ENCODE measurements around the gene WNT2.

WNT2 gene

DNA sequence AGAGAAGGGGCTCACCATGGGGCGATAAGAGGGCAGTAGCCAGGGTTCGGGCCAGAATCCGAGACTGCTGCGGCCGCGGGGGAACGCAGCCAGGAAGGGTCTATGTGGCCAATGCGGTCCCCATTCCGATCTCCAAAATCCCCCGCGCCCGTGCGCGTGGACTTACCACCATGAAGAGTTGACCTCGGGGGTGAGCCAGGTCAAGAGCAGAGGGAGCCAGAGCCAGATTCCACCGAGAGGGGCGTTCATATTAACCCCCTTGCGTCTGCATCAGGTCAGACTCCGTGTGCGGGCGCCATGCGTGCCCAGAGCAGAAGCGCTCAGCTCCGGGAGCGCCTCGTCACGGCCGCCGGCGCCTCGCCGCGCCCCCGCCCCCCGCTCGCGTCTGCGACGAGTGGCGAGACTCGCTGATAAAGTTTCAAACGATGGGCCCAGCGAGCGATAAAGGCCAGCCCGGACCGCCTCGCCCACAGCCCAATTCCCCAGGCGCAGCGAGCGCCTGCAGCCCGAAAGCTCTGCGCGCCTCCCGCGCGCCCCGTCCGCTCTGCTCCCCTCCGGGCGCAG, at the start of gene WNT2:
Gene WNT2, minus strand, starts transcription at position 318 of the 564 bp plus-strand sequence. Its CDS starts 69 bp downstream, at position 249.
- no peak for DNase-seq

DNA sequence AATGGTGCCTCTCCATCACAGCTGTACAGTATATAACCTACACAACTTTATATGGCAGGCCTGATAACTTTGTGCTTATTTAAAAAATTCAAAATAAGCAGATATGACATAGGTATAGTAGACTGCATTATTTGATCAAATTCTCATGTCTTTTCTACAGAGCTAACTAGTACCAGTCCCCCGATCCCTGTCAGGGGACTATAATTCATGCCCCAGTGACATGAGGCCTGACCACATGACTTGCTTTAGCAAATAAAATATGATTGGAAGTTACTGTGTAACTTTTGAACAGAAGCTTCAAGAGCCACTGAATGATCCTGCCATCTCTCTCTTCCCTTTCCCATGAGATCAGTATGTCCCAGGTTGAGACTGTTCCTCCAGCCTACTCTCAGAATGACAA, 49.2 kb upstream of the WNT2 start:
- no peak for DNase-seq

DNA sequence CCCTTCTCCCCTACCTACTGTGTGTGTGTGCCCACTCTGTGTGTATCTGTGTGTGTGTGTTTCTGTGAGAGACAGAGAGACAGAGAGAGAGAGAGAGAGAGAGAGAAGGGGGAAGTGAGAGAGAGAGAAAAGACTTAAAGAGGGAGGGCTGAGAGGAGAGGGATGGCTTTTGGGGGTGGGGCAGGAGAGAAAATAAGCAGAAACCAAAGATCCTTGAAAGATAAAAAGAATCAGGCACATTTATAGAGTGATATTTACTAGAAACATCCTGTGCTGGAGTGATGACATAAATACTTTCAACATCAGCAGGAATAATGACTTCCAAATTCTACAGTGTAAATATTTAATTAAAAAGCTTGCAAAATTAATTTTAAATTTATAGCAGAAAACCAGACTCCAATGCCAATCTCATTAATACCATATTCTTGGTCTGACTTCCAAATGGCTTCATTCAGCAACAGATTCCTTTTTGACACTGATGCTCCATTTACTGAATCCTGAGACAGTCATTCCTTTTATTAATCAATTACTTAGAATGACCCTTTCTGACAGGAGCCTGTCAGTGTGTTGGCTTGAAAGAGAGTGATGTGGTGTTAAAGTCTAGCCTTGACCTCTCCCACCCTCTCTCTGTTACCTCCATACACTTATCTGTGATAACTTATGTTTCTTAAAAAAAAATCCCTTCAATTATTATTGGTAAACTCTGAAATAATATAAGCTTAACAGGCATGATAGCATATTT, 41.7 kb upstream of the WNT2 start:
- no peak for DNase-seq

DNA sequence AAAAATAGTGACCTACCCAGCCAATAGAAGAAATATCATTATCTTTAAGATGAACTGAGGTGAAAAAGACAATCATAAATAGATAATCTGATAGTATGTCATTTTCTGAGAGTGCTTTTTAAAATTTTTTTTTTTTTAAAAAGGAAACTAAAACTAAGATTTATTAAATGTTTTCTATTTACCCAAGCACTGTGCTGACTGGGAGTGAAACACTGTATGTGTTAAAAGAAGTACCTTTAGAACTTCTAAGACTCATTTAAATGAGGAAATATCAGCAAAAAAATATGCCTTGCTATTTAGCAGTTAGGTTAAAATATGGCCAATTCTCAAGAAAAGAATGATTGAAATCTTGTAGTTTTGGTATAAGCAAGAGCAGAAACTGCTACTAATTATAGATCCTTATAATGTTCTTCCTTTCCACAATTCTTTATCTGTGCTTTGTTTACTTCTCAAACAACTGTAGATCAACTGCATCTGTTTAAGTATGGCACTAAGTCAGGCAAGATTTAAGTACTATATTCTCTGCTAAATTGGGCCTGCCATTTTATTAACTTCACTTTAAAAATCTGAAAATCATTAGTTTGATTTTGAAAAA, 39.5 kb upstream of the WNT2 start:
- DNase-seq, result no peak

DNA sequence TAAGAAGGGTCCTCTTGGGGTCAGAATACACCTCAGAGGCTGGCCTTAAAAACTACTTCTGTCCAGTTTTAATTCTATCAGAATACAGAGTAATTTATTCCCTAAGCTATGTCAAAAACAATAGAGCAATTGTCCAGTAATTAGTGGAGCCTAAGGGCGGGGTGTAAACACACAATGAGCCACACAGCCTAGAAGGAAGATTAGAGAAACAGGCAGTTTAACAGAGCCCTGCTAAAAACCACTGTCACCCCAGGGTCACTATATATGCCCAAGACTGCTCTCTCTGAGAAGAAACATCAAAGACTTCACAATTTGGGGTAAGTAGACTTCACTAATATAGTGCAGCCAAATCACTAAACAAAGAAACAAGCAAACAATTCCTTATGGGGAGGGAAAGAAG, 27.2 kb upstream of the WNT2 start:
- no peak for DNase-seq

DNA sequence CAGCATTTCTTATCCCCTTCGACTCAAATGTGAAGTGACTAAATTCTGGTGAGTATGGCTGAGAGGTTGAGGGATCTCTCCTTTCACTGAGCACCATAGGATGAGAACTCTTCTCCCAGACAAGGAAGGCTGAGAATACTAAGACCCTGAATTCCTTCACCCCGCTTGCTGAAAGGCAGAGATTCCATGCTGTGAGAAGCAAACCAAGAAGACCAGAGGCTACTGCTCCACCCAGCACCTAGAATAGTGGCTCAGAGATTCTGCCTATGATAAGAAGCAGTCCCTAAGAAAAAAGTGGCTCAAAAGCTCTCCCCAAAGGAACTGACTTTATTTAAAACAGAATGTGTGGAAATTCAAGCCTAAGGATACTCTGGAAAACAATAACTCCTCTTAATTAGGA, 26.7 kb upstream of the WNT2 start:
- no peak for DNase-seq

DNA sequence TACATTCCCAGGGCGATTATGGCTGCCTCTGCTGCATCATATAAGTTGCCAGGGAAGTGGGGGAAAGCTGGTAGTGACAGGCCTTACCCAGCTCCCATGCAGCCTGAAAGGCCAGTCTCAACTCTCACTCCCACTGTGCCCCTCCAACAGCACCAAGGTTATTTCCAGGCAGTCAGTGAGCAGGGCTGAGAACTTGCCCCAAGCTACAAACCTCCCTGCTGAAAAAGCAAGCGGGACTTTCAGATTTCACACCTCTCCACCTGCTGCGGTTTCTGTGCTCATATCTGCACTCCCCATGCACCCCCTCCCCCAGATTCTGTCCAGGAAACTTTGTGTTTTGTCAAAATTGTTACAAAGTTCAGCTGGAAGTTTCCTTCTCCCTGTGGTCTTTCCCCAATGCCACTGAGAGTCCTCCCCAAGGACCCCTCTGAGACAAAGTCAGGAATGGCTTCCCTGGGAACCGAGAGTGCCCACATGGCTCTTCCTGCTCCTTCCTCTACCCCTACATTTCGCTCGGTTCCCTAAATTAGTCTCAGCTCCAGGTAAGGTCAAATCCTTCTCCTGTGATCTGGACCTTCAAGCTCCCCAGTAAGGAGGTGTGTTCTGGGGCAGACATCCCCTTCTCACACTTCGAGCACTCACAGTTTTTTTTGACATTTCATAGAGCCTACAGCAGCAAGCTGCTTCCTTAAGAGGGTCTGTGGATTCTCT, 25.3 kb upstream of the WNT2 start:
- DNase-seq, result no peak

DNA sequence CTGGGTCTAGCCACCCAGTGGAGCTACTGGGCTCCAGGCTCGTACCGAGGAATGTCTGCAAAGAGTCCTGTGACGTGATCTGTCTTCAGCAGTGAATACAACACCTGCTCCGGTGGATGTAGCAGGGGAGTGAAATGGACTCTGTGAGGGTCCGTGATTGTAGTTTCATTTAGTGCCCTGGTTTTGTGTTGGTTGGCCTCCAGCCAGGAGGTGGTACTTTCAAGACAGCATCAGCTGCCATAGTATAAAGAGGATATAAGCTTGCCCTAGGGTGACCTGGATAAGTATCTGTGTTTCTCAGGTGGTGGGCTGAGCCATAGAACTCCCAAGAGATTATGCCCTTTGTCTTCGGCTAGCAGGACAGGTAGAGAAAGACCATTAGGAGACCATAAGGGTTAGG, 24.6 kb upstream of the WNT2 start:
- DNase-seq, result no peak

DNA sequence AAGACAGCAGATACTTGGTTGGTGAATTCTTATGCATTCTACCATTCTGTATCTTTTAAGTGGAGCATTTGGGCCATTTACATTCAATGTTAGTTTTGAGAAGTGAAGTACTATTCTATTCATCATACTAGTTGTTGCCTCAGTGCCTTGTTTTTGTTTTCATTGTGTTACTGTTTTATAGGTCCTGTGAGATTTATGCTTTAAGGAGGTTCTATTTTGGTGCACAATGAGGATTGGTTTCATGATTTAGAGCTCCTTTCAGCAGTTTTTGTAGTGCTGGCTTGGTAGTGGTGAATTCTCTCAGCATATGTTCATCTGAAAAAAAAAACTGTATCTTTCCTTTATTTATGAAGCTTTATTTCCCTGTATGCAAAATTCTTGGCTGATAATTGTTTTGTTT, 23.3 kb upstream of the WNT2 start:
- no peak for DNase-seq

DNA sequence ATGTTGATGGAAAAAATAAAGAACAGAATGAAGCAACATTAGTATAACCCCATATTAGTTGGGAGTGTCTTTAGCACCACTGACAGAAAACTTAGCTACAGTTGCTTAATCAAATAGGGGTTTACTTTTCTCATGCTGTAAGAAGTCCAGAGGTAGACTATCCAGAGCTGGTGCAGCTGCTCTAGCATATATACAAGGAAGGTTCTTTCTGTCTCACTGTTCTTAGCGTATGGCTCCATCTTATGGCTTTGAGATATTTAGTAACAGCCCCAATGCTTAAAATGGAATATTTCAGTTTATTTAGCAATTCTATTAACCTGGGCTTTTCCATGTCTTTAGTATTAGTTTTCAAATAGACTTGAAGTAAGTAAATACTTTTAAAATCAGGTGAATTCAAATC, 15.2 kb upstream of the WNT2 start:
- DNase-seq, result no peak

DNA sequence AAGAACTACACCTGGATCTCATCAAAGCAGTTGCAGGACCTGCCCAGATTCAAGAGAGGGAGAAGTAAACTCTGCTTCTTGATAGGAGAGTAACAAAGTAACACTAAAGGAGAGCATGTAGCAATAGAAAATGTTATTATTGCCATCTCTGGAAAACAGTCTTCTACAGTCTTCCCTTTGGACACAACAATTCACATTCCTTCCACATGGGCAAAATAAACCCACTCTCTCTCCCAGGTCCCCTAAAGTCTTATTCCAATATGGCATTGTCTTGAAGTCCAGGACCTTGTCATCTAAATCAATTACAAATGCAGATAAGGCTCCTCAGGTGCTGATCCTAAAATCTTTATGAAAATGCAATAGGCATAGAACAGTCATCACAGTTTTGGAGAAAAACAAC, 10.3 kb upstream of the WNT2 start:
- no peak for DNase-seq

DNA sequence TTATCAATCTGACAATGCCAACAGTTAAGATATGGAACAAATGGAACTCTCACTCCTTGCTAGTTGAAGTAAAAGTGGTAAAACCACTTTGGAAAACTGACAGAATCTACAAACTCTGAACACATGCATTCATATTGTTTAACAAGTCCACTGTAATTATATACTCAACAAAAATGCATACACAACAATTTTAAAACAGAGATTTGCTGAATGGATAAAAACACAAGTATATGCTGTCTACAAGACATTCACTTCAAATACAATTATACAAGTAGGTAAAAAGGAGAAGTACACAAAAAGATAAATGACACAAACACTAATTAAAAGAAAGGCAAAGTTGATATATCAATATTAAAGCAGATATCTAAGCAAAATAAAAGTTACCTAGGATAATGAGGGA, 9.2 kb upstream of the WNT2 start:
- DNase-seq, result no peak

DNA sequence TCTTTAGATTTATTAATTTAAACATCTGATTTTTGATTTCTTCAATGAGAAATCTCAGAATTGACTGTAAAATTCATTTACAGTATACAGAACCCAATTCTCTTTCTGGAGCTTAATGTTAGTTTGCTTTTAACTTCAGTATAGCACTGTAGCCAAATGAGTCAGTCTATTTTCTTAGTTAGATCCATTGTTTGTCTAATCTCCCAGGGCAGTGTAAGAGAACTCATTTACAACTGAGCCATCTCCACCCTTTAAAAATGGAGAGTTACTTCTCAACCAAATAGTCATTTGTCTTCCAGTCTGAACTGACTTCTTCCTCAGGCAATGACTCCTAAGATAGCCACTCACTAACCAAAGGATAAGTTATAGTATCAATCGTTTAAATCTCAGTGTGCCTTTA, 3.0 kb upstream of the WNT2 start:
- DNase-seq, result no peak

DNA sequence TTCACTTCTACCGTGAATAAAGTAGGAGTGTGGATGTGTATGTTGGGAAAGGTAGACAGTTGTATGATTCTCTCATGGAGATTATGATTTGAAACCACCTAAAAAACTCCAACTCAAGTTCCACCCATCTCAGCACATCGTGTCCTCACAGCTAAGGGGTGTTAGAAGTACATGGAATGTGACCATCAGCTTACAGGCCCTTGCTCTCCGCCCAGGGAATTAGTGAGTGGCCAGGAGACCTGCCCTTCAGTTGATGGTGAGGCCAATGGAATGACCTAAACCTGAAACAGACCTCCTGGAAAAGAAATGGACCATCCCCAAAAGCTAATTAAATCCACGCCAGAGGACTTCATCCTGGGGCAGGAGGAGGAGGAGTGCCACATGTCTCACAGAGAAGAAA, 2.1 kb upstream of the WNT2 start:
- no peak for DNase-seq

DNA sequence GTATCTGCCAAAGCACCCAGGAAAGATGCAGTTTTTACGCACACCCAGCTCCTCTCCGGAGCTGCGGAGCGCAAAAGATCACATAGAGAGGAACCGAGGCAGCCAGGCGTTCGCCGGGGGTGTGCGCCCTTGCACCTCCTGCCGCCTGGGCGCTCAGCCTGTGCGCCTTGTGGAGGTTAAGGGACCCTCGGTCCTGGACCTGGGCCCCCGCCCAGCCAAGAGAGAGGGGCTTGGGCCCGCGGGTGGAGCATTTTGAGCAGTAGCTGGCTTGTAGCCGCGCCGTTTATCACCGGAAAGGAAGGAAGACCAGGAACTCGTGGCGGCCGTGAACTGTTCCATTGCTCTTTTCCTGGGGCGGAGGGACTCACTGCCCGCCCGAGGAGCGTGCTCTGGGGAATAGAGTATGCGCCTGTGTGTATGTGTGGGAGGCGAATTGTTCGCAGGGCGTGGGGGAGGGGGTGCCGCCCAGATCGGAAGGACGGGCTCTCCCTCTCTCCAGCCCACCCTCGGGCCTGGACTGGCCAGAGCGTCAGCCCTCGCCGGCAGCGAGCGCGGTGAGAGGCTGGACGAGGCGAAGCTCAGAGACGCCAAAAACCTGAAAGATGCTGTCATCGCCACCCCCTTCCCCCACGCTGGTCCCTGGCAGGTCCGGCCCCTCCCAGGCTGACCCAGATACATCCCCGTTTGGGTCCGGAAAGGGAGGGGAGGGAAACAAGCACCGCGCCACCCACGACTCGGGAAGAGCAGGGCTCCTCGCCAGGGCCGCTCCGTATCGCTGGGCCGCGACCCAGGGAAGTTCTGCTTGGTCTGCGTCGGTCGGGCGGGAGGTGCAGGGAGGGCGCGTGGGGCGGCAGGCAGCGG, 1.2 kb upstream of the WNT2 start:
- DNase-seq, result no peak

DNA sequence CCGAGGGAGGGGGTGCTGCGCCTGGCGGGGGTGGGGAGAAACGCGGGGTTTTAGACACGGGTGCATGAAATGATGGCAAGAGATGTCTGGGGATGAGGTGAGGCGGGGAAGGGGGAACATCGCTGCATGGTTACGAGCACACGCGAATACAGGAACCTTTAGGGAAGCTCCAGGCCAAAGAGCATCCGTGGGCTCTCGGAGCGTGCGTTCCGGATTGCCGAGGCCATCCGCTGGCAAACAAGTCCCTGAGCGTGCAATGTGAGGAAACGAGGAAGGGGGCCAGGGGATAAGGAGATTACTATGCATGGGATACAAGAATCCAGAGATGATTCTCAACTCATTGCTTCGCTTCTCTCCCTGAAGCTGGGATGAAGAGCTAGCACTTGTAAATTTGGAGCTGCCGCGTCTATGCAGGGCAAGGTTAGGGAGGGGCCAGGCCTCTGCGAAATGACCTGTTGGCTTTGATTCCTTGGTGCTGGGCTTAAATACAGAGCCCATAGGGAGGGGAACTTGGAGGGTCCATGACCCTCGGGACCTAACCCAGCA, 520 bp upstream of the WNT2 start:
- no peak for DNase-seq

DNA sequence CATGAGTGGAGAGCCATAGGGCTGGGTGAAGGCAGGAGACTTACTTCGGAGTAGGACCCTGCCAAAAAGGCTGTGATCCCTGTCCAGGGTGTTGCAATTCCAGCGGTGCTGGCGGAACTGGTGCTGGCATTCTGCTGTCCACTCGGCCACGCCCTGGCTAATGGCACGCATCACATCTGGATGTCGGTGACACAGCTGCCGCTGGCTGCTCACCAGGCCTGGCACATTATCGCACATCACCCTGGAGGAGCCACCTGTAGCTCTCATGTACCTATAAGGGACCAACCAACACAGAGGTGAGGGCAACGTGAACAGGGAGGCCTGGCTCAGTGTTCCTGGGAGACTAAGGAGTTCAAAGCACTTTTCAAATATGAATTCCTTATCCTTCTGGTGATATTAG, 2.3 kb downstream of the WNT2 start:
- no peak for DNase-seq

DNA sequence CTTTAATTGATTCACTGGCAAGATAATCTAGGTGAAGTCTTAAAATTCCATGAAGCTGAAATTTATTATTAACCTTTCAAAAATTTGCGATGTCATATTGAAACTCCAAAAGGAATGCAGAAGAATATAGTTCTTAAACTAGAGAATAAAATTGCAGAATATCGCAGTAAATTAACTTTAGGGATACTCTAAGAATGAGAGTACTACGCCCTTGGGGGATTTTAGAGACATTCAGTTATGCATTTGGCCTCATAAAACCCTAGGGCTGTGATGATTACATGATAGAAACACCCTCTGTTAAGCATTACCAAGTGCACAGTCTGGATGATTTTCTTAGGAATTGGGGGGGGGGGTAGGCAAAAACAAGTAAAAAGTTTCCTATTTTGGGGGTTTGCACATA, 3.7 kb downstream of the WNT2 start:
- no peak for DNase-seq

DNA sequence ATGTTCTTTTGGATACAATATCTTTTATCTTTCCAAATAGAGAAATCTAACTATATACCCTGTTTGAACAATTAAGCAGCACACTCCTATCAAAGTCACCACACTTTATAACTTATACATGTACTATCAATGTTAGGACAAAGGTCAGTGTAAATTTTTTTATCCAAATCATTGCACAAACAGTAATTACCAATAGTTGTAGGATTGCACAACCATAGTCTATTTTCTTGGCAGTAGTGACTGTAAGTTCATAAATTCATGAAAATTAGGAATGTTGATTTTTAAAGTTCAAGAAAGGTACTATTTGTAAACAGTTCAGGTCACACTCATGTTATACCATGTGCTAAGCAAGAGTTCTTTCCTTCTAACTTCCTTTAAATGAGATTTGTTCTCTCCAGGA, 9.3 kb downstream of the WNT2 start:
- no peak for DNase-seq

DNA sequence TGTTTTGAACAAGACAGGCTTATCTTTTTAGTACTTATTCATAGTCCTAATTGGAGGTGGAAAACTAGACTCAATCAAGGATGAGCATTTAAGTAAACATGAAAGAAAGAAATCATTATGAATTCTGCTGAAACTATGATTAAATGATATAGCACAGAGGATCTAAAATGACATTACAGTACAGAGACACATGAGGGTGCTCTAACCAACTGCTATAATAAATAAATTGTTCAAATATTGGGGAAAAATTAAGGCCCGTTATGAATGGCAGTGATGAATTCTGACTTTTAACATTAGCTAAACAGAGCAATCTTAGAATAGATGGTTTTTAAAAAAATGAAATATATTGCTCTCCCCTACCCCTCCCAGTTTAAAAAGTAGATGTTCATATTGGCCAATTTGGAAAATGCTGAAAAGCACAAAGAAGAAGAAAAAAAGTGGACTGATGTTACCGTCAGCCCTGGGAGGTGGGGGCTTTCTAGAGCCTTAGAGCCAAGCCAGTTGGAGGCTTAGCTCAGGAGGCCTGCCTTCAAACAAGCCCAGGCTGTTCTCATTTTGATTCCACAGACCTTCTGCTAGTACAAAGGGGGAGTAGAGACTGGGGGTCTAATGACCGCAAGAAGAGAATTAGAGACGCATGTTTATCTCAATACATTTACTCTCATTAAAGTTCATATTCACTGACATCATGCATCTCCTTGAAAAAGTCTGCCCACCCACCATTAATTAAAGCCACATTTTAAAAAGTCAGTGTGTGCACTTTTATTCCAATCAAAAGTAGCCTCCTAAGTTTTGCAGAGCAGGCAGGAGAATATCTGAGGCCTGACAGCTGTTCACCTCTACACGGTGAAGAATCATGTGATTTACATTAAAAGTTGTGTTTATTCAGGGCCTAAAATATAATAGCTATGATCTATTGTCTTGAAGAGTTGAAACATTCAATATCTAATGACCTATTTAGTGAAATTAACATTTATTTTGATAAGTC, 10.0 kb downstream of the WNT2 start:
- DNase-seq, result no peak

DNA sequence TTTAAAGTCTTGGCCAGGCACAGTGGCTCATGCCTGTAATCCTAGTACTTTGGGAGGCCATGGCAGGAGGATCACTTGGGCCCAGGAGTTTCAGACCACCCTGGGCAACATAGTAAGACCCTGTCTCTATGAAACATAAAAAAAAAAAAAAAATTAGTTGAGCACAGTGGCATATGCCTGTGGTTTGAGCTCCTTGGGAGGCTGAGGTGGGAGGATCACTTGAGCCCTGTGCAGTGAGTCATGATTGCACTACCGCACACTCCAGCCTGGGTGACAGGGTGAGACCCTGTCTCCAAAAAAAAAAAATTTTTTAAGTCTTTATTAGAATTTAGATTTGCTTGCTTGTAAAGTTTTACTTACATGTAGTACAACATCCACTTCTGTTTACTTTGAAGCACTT, 14.0 kb downstream of the WNT2 start:
- no peak for DNase-seq

DNA sequence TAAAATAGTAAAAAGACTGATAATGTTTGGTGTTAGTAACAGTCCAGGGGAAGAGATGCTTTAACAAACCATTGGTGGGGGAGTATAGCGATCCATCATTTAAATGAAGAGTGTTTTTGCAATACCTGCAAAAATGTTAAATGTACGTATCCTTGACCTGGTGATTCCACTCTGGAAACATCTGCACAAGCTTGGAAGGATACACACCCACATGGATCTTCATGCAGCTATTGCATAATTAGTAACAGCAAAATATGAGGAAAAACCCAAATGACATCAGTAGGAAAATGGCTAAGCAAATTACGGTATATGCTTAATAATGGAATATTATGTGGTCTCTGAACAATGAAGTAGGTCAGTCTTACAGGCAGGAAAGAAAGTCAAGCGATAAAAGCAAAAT, 20.5 kb downstream of the WNT2 start:
- DNase-seq, result no peak
